ENCODE results near the gene RYR3.
A peak's percentile ranks its signal among the peaks of the same experiment; 100 is the strongest.
"Not testable (repeated sequence)": the region's sequence is repeated elsewhere in the genome, so short reads cannot be mapped to it uniquely, and the experiment has no call there.

RYR3 gene

GRCh38 chr15:33516563-33516962 lies 205.8 kb downstream of the RYR3 start:
- DNase-seq (ENCODE audit: low spot score), result no peak

- no peak for DNase-seq (ENCODE audit: low spot score)
Observed at GRCh38 chr15:33517944-33518343, 207.2 kb downstream of the RYR3 start.

GRCh38 chr15:33518421-33518820 lies 207.7 kb downstream of the RYR3 start:
- DNase-seq (ENCODE audit: low spot score), result no peak

- DNase-seq (ENCODE audit: low spot score), result no peak
Observed at GRCh38 chr15:33524274-33524673, 213.5 kb downstream of the RYR3 start.

GRCh38 chr15:33526532-33526931 lies 215.8 kb downstream of the RYR3 start:
- no peak for DNase-seq (ENCODE audit: low spot score)

GRCh38 chr15:33533197-33533596 lies 222.4 kb downstream of the RYR3 start:
- DNase-seq (ENCODE audit: low spot score), result no peak

GRCh38 chr15:33534642-33535041 lies 223.9 kb downstream of the RYR3 start:
- no peak for DNase-seq (ENCODE audit: low spot score)

- no peak for DNase-seq (ENCODE audit: low spot score)
Observed at GRCh38 chr15:33535135-33535534, 224.4 kb downstream of the RYR3 start.

GRCh38 chr15:33539825-33540573 lies 229.2 kb downstream of the RYR3 start:
- DNase-seq (ENCODE audit: low spot score), result no peak

GRCh38 chr15:33543957-33544356 lies 233.2 kb downstream of the RYR3 start:
- no peak for DNase-seq (ENCODE audit: low spot score)

- DNase-seq (ENCODE audit: low spot score), result no peak
Observed at GRCh38 chr15:33545866-33546265, 235.1 kb downstream of the RYR3 start.

- peak; percentile 22 for DNase-seq (ENCODE audit: low spot score)
Observed at GRCh38 chr15:33547876-33548275, 237.1 kb downstream of the RYR3 start.

- DNase-seq (ENCODE audit: low spot score), result no peak
Observed at GRCh38 chr15:33551860-33552259, 241.1 kb downstream of the RYR3 start.

- no peak for DNase-seq (ENCODE audit: low spot score)
Observed at GRCh38 chr15:33553157-33553556, 242.4 kb downstream of the RYR3 start.

GRCh38 chr15:33559207-33559890 lies 248.6 kb downstream of the RYR3 start:
- DNase-seq (ENCODE audit: low spot score), result no peak

- DNase-seq (ENCODE audit: low spot score), result no peak
Observed at GRCh38 chr15:33561407-33561806, 250.6 kb downstream of the RYR3 start.

- no peak for DNase-seq (ENCODE audit: low spot score)
Observed at GRCh38 chr15:33561967-33562366, 251.2 kb downstream of the RYR3 start.

GRCh38 chr15:33565094-33565493 lies 254.3 kb downstream of the RYR3 start:
- DNase-seq (ENCODE audit: low spot score), result no peak

- no peak for DNase-seq (ENCODE audit: low spot score)
Observed at GRCh38 chr15:33567652-33568051, 256.9 kb downstream of the RYR3 start.

- DNase-seq (ENCODE audit: low spot score), result no peak
Observed at GRCh38 chr15:33569036-33569435, 258.3 kb downstream of the RYR3 start.

- not testable (repeated sequence) for DNase-seq (ENCODE audit: low spot score)
Observed at GRCh38 chr15:33577911-33578310, 267.1 kb downstream of the RYR3 start.

- no peak for DNase-seq (ENCODE audit: low spot score)
Observed at GRCh38 chr15:33580526-33580925, 269.8 kb downstream of the RYR3 start.

- DNase-seq (ENCODE audit: low spot score), result no peak
Observed at GRCh38 chr15:33581032-33581431, 270.3 kb downstream of the RYR3 start.

- DNase-seq (ENCODE audit: low spot score), result no peak
Observed at GRCh38 chr15:33584797-33585196, 274.0 kb downstream of the RYR3 start.

Measured in AG08395 (cell line).